PC-9 (cell line): Measurements from ENCODE around the gene ACADS. TPM values are rescaled to one million over a fixed set of nuclear protein-coding genes. Genes with fewer than 3 reads are reported as not detected.

ENCODE experiments used
- BruUV-seq: library from RNA; stranded (reverse); fragments of 400-500 nt; replicated peaks from 2 replicates; lab custom pipeline; 2021; lab: Mats Ljungman, UMichigan
- CTCF ChIA-PET: fragments of 300-600 bp; sonication (Branson Sonifier 250); formaldehyde crosslinking; loops from one replicate; lab custom pipeline; 2022; ENCODE audit warnings: antibody characterized with exemption; lab: Charles Lee
- POLR2A ChIA-PET: fragments of 300-600 bp; sonication (Branson Sonifier 250); formaldehyde crosslinking; loops from one replicate; lab custom pipeline; 2022; ENCODE audit warnings: antibody characterized with exemption; ENCODE audit not compliant: unreplicated experiment; lab: Charles Lee
- DNase-seq, 2 experiments: peaks; one replicate each; pipeline versions ENCODE4 v3.0.0 to v3.0.0-alpha.2; 2015 to 2022; ENCODE audit warnings: mixed read lengths in 1 of 2
- H2AFZ ChIP-seq: fragments of 200-600 bp; sonication (generic); 2 replicates; pipeline ENCODE4 v1.8.1; 2017; ENCODE audit warnings: antibody characterized with exemption
- H3F3A ChIP-seq: fragments of 200-600 bp; sonication (generic); 2 replicates; pipeline ENCODE4 v1.8.1; 2017; ENCODE audit warnings: antibody characterized with exemption, mild to moderate bottlenecking, low read depth; ENCODE audit not compliant: insufficient read depth
- H3K27ac ChIP-seq: fragments of 200-600 bp; sonication (generic); 2 replicates; pipeline ENCODE4 v1.6.1; 2016; ENCODE audit warnings: mixed run types
- H3K27me3 ChIP-seq: fragments of 200-600 bp; sonication (generic); 2 replicates; pipeline ENCODE4 v1.6.1; 2016; ENCODE audit warnings: low read depth, mixed run types; ENCODE audit not compliant: insufficient read depth
- H3K36me3 ChIP-seq: fragments of 200-600 bp; sonication (generic); 2 replicates; pipeline ENCODE4 v1.6.1; 2016; ENCODE audit warnings: low read depth, mixed run types
- H3K4me1 ChIP-seq: fragments of 200-600 bp; sonication (generic); replicated peaks from 2 replicates; pipeline ENCODE4 v1.6.1; 2016; ENCODE audit warnings: mixed run types; ENCODE audit not compliant: insufficient read depth
- H3K4me2 ChIP-seq: fragments of 200-600 bp; sonication (generic); 2 replicates; pipeline ENCODE4 v1.6.1; 2017; ENCODE audit warnings: mixed run types
- H3K4me3 ChIP-seq: fragments of 200-600 bp; sonication (generic); 2 replicates; pipeline ENCODE4 v1.6.1; 2016; ENCODE audit warnings: mixed run types
- H3K79me2 ChIP-seq: fragments of 200-600 bp; sonication (generic); 2 replicates; pipeline ENCODE4 v1.6.1; 2017; ENCODE audit warnings: low read depth, mixed run types
- H3K9me2 ChIP-seq: fragments of 200-600 bp; sonication (generic); 2 replicates; pipeline ENCODE4 v1.8.1; 2017; ENCODE audit warnings: mild to moderate bottlenecking; ENCODE audit not compliant: insufficient read depth
- H3K9me3 ChIP-seq: fragments of 200-600 bp; sonication (generic); 2 replicates; pipeline ENCODE4 v1.8.1; 2016; ENCODE audit warnings: low read depth; ENCODE audit not compliant: insufficient read depth
- H4K20me1 ChIP-seq: fragments of 200-600 bp; sonication (generic); 2 replicates; pipeline ENCODE4 v1.8.1; 2017; ENCODE audit not compliant: insufficient read depth
- EZH2 ChIP-seq: fragments of 200-600 bp; sonication (generic); IDR thresholded peaks from 2 replicates; pipeline ENCODE4 v1.8.0; 2017; ENCODE audit warnings: antibody characterized with exemption, low read depth
- intact Hi-C: fragments of 100-400 bp; cut with micrococcal nuclease; formaldehyde crosslinking; loops from one replicate; pipeline ENCODE4 v1.10.0; 2022; ENCODE audit not compliant: unreplicated experiment
- total RNA-seq: library from RNA; stranded (reverse); gene quantifications from 2 replicates; pipeline ENCODE4 v1.2.3, GENCODE V29; 2021
- TF ChIP-seq, protein P1 (sequence below): fragments of 200-600 bp; sonication (generic); conservative IDR thresholded peaks from 2 replicates; pipeline ENCODE4 v1.6.1; 2017; ENCODE audit warnings: mixed run types, antibody characterized with exemption, mild to moderate bottlenecking, moderate library complexity

ACADS gene
- total RNA-seq, 1 experiment from 2014 or later = 8.2 TPM

DNA sequence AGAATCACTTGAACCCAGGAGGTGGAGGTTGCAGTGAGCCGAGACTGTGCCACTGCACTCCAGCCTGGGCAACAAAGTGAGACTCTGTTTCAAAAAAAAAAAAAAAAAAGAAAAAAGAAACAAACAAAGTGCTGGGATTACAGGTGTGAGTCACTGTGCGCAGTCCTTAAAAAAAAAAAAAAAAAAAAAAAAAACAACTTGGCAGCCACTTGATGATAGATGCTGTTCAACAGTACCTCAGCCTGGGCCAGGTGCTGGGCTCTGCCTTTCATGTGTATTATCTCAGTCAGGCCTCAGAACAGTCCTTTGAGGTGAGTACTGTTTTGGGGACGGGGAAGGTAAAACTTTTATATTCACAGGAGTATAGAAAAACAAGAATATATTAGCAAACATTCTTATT, 9.6 kb downstream of the ACADS start:
- CTCF ChIA-PET = interaction anchor here (0.7 kb wide), 1 partner anchor 122 kb away, joined by 5 read pairs; no protein-coding TSS in a partner anchor
- peak in 1 of 2 experiments; percentile 11 for DNase-seq
- no peaks in the 10 kb centered on the region for H3K4me1 ChIP-seq
- no peak overlapping the region for H3K27ac ChIP-seq
- no peak overlapping the region for H3K4me3 ChIP-seq
- BruUV-seq = no TSS peak
- H3K36me3 ChIP-seq = no peaks in the 10 kb centered on the region
- no peak overlapping the region for H3K4me2 ChIP-seq
- no peaks in the 10 kb centered on the region for H3F3A ChIP-seq
- H2AFZ ChIP-seq = no peak overlapping the region
- no peak for TF ChIP-seq EZH2
- TF ChIP-seq, protein P1, sequence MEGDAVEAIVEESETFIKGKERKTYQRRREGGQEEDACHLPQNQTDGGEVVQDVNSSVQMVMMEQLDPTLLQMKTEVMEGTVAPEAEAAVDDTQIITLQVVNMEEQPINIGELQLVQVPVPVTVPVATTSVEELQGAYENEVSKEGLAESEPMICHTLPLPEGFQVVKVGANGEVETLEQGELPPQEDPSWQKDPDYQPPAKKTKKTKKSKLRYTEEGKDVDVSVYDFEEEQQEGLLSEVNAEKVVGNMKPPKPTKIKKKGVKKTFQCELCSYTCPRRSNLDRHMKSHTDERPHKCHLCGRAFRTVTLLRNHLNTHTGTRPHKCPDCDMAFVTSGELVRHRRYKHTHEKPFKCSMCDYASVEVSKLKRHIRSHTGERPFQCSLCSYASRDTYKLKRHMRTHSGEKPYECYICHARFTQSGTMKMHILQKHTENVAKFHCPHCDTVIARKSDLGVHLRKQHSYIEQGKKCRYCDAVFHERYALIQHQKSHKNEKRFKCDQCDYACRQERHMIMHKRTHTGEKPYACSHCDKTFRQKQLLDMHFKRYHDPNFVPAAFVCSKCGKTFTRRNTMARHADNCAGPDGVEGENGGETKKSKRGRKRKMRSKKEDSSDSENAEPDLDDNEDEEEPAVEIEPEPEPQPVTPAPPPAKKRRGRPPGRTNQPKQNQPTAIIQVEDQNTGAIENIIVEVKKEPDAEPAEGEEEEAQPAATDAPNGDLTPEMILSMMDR = no peak
- intact Hi-C loops = no loop called here
- no peaks in the 10 kb centered on the region for H3K27me3 ChIP-seq
- POLR2A ChIA-PET = no interaction called here
- H3K79me2 ChIP-seq = no peaks in the 10 kb centered on the region
- H3K9me2 ChIP-seq = no peaks in the 10 kb centered on the region
- H4K20me1 ChIP-seq = no peaks in the 10 kb centered on the region
- H3K9me3 ChIP-seq = no peaks in the 10 kb centered on the region

DNA sequence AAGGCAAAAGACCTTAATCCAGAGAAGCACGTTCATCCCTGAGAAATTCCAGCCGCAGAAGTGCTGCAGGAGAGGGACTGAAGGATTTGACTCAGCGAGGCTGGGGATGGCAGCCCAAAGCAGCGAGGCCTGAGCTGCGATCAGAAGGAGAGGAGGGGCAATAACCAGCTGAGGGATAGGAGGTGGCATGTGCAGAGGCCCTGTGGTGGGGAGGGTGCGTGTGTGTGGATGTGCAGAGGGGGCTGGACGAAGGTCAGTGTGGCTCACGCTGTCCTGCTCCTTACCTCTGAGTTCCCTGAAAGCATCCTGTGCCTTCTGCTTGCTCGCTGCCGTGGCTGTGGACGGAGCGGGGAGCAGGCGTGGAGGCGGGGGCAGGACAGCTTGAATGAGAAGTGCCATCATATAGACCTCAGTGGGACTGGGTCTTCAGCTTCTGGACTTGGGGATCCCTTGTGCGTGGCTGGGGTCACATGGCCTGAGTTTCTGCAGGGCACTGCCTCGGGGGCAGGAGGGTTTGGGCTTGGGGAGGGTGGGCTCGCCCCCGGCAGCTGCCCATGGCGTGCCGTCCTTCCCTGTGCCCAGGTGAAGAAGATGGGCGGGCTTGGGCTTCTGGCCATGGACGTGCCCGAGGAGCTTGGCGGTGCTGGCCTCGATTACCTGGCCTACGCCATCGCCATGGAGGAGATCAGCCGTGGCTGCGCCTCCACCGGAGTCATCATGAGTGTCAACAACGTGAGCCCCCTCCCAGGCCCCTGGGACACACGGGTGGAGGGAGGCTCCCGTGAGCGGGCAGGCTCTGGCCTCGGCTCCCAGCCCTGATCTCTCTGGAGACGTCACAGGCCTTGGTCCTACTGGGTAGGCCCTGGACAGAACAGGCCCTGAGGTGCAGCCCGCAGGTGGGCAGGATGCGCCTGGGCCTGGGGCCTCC, 11.0 kb downstream of the ACADS start:
- no peak for DNase-seq
- H3K79me2 ChIP-seq = no peaks in the 10 kb centered on the region
- no peaks in the 10 kb centered on the region for H3K9me2 ChIP-seq
- H3K9me3 ChIP-seq = no peaks in the 10 kb centered on the region
- ChIA-PET POLR2A (no interaction called here), CTCF (no interaction called here)
- no peaks in the 10 kb centered on the region for H3K36me3 ChIP-seq
- H4K20me1 ChIP-seq = no peaks in the 10 kb centered on the region
- H3K27ac ChIP-seq = no peak overlapping the region
- BruUV-seq = no TSS peak
- H3K4me3 ChIP-seq = no peak overlapping the region
- H3K4me1 ChIP-seq = no peaks in the 10 kb centered on the region
- no peak overlapping the region for H3K4me2 ChIP-seq
- intact Hi-C loops = no loop called here
- no peak overlapping the region for H2AFZ ChIP-seq
- no peaks in the 10 kb centered on the region for H3F3A ChIP-seq
- TF ChIP-seq, protein P1 = no peak
- TF ChIP-seq EZH2 = no peak
- H3K27me3 ChIP-seq = no peaks in the 10 kb centered on the region

DNA sequence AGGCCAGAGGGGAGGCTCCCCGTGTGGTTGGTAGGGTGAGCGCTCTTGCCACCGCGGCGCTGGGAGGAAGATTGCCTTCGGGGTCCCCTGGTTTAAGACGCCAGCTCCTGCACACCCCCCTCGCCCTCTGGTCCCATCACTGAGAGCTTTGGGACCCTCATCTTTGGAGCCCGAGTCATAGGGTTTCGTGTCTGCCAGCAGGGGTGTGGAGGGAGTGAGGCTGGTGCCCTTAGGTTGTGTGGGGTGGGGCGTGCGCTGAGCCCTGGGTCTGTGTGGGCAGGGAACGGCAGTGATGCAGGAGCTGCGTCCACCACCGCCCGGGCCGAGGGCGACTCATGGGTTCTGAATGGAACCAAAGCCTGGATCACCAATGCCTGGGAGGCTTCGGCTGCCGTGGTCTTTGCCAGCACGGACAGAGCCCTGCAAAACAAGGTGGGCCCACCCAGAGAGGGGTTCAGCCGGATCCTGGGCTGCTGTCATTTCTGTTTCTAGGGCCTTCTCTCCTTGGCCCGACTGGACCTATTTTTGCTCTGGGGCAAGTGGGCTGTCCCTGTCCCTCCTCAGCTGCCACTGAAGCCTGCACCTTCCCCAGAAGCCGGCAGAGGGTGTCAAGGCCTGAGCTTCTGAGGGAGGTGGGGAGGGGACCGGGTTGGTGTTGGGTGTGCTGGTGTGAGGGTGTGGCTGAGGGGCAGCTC, 12.1 kb downstream of the ACADS start:
- no peak for DNase-seq
- TF ChIP-seq, protein P1 = no peak
- no peak for TF ChIP-seq EZH2
- Histone ChIP-seq H3K27me3 (no peaks in the 10 kb centered on the region), H2AFZ (no peak overlapping the region), H3K27ac (no peak overlapping the region), H3K9me3 (no peaks in the 10 kb centered on the region), H4K20me1 (no peaks in the 10 kb centered on the region), H3K4me2 (no peak overlapping the region), H3K4me3 (no peak overlapping the region), H3K79me2 (no peaks in the 10 kb centered on the region), H3K4me1 (no peaks in the 10 kb centered on the region), H3F3A (no peaks in the 10 kb centered on the region), H3K36me3 (no peaks in the 10 kb centered on the region), H3K9me2 (no peaks in the 10 kb centered on the region)
- ChIA-PET POLR2A (no interaction called here), CTCF (no interaction called here)
- no TSS peak for BruUV-seq
- intact Hi-C loops = no loop called here
